Kidney tubule cell (primary cell): Measurements from ENCODE around the gene GLO1.

Source experiments
- DNase-seq: peaks from one replicate; pipeline ENCODE4 v3.0.0-alpha.2; 2018; ENCODE audit warnings: low spot score

Gene GLO1

GRCh38 chr6:38702558-38703397 lies at the start of gene GLO1:
TSS of gene GLO1 (minus strand) at chr6:38703145. CDS start at chr6:38703054, 91 bp downstream.
- peak; percentile 98 for DNase-seq

- DNase-seq: peak; percentile 86
Measured at GRCh38 chr6:38750968-38751615, 48.1 kb upstream of the GLO1 start.

GRCh38 chr6:38749473-38749872 lies 46.5 kb upstream of the GLO1 start:
- no peak for DNase-seq

- no peak for DNase-seq
Measured at GRCh38 chr6:38739532-38739931, 36.6 kb upstream of the GLO1 start.

GRCh38 chr6:38738261-38738660 lies 35.3 kb upstream of the GLO1 start:
- no peak for DNase-seq

- no peak for DNase-seq
Measured at GRCh38 chr6:38736951-38737350, 34.0 kb upstream of the GLO1 start.

- DNase-seq: no peak
Measured at GRCh38 chr6:38730140-38730862, 27.4 kb upstream of the GLO1 start.

- DNase-seq: no peak
Measured at GRCh38 chr6:38728203-38728602, 25.3 kb upstream of the GLO1 start.

GRCh38 chr6:38725414-38726183 lies 22.7 kb upstream of the GLO1 start:
- DNase-seq: peak; percentile 18

- DNase-seq: peak; percentile 32
Measured at GRCh38 chr6:38724343-38724742, 21.4 kb upstream of the GLO1 start.

GRCh38 chr6:38723783-38724182 lies 20.8 kb upstream of the GLO1 start:
- DNase-seq: no peak

GRCh38 chr6:38722727-38723334 lies 19.9 kb upstream of the GLO1 start:
- no peak for DNase-seq

- no peak for DNase-seq
Measured at GRCh38 chr6:38722038-38722437, 19.1 kb upstream of the GLO1 start.

GRCh38 chr6:38720295-38720694 lies 17.4 kb upstream of the GLO1 start:
- peak; percentile 47 for DNase-seq

- DNase-seq: no peak
Measured at GRCh38 chr6:38719358-38719757, 16.4 kb upstream of the GLO1 start.

GRCh38 chr6:38716825-38717224 lies 13.9 kb upstream of the GLO1 start:
- no peak for DNase-seq

GRCh38 chr6:38715016-38715689 lies 12.2 kb upstream of the GLO1 start, which contains the start of gene DNAH8:
TSS of gene DNAH8 (plus strand) at chr6:38715311. CDS start at chr6:38722810, 7,499 bp downstream.
- DNase-seq: no peak

GRCh38 chr6:38714239-38715015 lies 11.5 kb upstream of the GLO1 start:
- DNase-seq: peak; percentile 25

GRCh38 chr6:38713812-38714211 lies 10.9 kb upstream of the GLO1 start:
- peak; percentile 18 for DNase-seq

GRCh38 chr6:38708496-38708895 lies 5.6 kb upstream of the GLO1 start:
- DNase-seq: no peak
